ENCODE results near the gene KRTAP27-1.

DNA sequence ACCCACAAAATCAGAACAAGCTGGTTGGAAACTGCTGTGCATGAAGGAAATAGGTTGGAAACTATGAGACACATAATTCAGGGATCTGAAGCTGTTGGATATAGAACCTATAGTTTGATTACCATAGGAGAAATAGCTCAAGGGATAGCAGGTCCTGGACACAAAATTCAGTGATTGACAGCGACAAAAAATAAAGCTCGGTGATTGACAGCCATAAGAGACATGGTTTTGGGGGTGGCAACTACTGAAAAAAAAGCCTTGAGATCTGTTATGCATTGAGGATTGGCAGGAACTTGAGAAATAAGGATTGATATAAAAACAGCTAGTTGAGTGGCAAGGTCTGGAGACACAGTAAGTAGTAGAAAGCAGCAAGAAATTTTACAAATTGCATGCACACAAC, 48.3 kb downstream of the KRTAP27-1 start, which contains the start of gene KRTAP25-1:
- TF ChIP-seq CTCF (IDR thresholded peaks at IDR 0.05; ENCODE audit: insufficient read depth, low read length) (no peak), POLR2AphosphoS5 (IDR thresholded peaks at IDR 0.05; ENCODE audit: low read depth) (no peak), SPI1 (IDR thresholded peaks at IDR 0.05; ENCODE audit: borderline replicate concordance, low read depth) (no peak), GABPA (IDR thresholded peaks at IDR 0.05; ENCODE audit: low read depth) (no peak)
- TF ChIP-seq, protein P1, sequence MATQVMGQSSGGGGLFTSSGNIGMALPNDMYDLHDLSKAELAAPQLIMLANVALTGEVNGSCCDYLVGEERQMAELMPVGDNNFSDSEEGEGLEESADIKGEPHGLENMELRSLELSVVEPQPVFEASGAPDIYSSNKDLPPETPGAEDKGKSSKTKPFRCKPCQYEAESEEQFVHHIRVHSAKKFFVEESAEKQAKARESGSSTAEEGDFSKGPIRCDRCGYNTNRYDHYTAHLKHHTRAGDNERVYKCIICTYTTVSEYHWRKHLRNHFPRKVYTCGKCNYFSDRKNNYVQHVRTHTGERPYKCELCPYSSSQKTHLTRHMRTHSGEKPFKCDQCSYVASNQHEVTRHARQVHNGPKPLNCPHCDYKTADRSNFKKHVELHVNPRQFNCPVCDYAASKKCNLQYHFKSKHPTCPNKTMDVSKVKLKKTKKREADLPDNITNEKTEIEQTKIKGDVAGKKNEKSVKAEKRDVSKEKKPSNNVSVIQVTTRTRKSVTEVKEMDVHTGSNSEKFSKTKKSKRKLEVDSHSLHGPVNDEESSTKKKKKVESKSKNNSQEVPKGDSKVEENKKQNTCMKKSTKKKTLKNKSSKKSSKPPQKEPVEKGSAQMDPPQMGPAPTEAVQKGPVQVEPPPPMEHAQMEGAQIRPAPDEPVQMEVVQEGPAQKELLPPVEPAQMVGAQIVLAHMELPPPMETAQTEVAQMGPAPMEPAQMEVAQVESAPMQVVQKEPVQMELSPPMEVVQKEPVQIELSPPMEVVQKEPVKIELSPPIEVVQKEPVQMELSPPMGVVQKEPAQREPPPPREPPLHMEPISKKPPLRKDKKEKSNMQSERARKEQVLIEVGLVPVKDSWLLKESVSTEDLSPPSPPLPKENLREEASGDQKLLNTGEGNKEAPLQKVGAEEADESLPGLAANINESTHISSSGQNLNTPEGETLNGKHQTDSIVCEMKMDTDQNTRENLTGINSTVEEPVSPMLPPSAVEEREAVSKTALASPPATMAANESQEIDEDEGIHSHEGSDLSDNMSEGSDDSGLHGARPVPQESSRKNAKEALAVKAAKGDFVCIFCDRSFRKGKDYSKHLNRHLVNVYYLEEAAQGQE (IDR thresholded peaks at IDR 0.05; ENCODE audit: insufficient replicate concordance, low read depth): no peak
